Measurements from ENCODE around the gene NME4. TPM values are rescaled to one million over a fixed set of nuclear protein-coding genes. Genes with fewer than 3 reads are reported as not detected.
"Not testable (repeated sequence)": the region's sequence is repeated elsewhere in the genome, so short reads cannot be mapped to it uniquely, and the experiment has no call there.

NME4 gene
- total RNA-seq, 2 experiments from 2014 or later: 86.7 to 87.0 TPM

- no peak overlapping the region for H3K4me3 Mint-ChIP-seq
- CTCF ChIA-PET: no interaction called here
- no peak for DNase-seq
Measured at GRCh38 chr16:414395-415169, 17.6 kb downstream of the NME4 start.

GRCh38 chr16:415170-415498, 18.1 kb downstream of the NME4 start:
- DNase-seq; H3K9me3 Mint-ChIP-seq; H3K4me1 Mint-ChIP-seq (ENCODE audit: low read depth): not testable (repeated sequence)

More at GRCh38 chr16:414395-415169, 17.6 kb downstream of the NME4 start:
- H3K9me3 Mint-ChIP-seq: no peaks in the 10 kb centered on the region
- H3K27me3 Mint-ChIP-seq (ENCODE audit: low read depth): no peaks in the 10 kb centered on the region
- H3K4me1 Mint-ChIP-seq (ENCODE audit: low read depth): no peaks in the 10 kb centered on the region
- intact Hi-C loops (cut with micrococcal nuclease): no loop called here
- no peak overlapping the region for H3K27ac Mint-ChIP-seq
- peaks cover 2% of the 10 kb centered on the region for H3K36me3 Mint-ChIP-seq (ENCODE audit: low read depth)

GRCh38 chr16:422179-422578, 25.2 kb downstream of the NME4 start:
- H3K4me3 Mint-ChIP-seq; H3K27ac Mint-ChIP-seq; DNase-seq; H3K9me3 Mint-ChIP-seq; H3K36me3 Mint-ChIP-seq (ENCODE audit: low read depth); H3K27me3 Mint-ChIP-seq (ENCODE audit: low read depth); intact Hi-C loops (cut with micrococcal nuclease): not testable (repeated sequence)
- H3K4me1 Mint-ChIP-seq (ENCODE audit: low read depth): peaks cover 12% of the 10 kb centered on the region
- CTCF ChIA-PET: interaction anchor here (0.7 kb wide), 2 partner anchors 212 to 1534 kb away, joined by 3 to 4 read pairs; no protein-coding TSS in a partner anchor

More at GRCh38 chr16:415170-415498, 18.1 kb downstream of the NME4 start:
- H3K27me3 Mint-ChIP-seq (ENCODE audit: low read depth); CTCF ChIA-PET; H3K27ac Mint-ChIP-seq; H3K4me3 Mint-ChIP-seq; intact Hi-C loops (cut with micrococcal nuclease); H3K36me3 Mint-ChIP-seq (ENCODE audit: low read depth): not testable (repeated sequence)

DNA sequence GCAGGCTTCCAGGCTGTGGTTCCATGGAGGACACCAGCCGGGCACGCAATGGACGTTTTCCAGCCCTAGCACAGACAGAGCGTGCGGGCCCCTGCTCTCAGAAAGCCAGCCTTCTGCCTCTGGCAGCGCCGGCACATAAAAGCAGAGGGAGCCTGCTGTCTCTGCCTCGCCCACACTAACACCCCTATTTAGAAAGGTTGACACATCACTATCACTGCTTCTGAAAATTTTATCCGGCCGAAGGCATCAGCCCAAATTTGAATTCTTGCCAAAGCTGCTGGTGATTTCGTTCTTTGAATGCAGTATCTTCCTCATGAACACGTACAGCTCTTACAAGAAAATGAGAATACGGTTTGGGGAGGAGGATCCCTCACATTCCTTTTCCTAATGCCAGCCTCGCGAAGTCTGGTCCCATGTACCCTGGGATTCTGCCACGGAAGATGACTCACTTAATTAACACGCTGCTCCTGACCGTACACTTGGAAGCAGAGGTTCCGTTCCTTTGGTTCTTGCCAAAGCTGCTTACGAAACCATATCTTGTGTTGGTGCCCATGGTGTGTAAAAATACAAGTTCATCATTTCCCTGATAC, 27.1 kb downstream of the NME4 start:
- intact Hi-C loops (cut with micrococcal nuclease): no loop called here
- CTCF ChIA-PET: no interaction called here
- no peak for DNase-seq
- Mint-ChIP-seq H3K27ac (no peak overlapping the region), H3K27me3 (ENCODE audit: low read depth) (peaks cover 2% of the 10 kb centered on the region), H3K9me3 (no peaks in the 10 kb centered on the region), H3K4me1 (ENCODE audit: low read depth) (peaks cover 26% of the 10 kb centered on the region), H3K36me3 (ENCODE audit: low read depth) (peaks cover 4% of the 10 kb centered on the region), H3K4me3 (peak overlapping the region; percentile 81)

- Mint-ChIP-seq H3K27ac (no peak overlapping the region), H3K4me3 (peak overlapping the region; percentile 81), H3K4me1 (ENCODE audit: low read depth) (peaks cover 26% of the 10 kb centered on the region), H3K36me3 (ENCODE audit: low read depth) (peaks cover 4% of the 10 kb centered on the region), H3K27me3 (ENCODE audit: low read depth) (peaks cover 2% of the 10 kb centered on the region), H3K9me3 (no peaks in the 10 kb centered on the region)
- CTCF ChIA-PET: no interaction called here
- intact Hi-C loops (cut with micrococcal nuclease): loop anchor here (1.0 kb wide), 2 partner anchors 23 to 103 kb away; partner anchors contain the start of genes CAPN15 and DECR2
- DNase-seq: no peak
Measured at GRCh38 chr16:424623-425081, 27.7 kb downstream of the NME4 start.

- Mint-ChIP-seq H3K36me3 (ENCODE audit: low read depth) (peaks cover 4% of the 10 kb centered on the region), H3K4me1 (ENCODE audit: low read depth) (peaks cover 26% of the 10 kb centered on the region), H3K9me3 (no peaks in the 10 kb centered on the region), H3K27ac (peak within 1 kb of the TSS; percentile 24), H3K4me3 (peak within 1 kb of the TSS; percentile 81), H3K27me3 (ENCODE audit: low read depth) (peaks cover 2% of the 10 kb centered on the region)
- DNase-seq: peak; percentile 78
- intact Hi-C loops (cut with micrococcal nuclease): loop anchor here (1.0 kb wide), 2 partner anchors 24 to 102 kb away; partner anchors contain the start of genes CAPN15 and DECR2
- CTCF ChIA-PET: interaction anchor here (1.2 kb wide), 1 partner anchor 11 kb away, joined by 4 read pairs; no protein-coding TSS in a partner anchor
Measured at GRCh38 chr16:425082-425718, 28.2 kb downstream of the NME4 start, which contains the start of gene RAB11FIP3. Gene RAB11FIP3 (plus strand): TSS chr16:425649. CDS start chr16:426007, 358 bp downstream.

DNA sequence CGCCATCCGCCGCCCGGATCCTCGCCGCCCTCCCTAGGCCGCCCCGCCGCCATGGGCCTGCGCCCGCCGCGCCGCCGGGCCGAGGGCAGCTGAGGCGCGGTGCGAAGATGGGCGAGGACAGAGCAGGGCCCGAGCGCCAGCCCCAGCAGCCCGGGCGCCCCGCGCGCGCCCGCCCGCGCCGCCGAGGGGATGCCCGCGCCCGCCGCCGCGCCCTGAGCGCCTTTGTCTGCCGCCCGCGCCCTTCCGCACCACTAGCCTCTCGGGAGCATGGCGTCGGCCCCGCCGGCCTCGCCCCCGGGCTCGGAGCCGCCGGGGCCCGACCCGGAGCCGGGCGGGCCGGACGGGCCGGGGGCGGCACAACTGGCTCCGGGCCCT, 28.7 kb downstream of the NME4 start:
- peak overlapping the region; percentile 81 for H3K4me3 Mint-ChIP-seq
- peaks cover 26% of the 10 kb centered on the region for H3K4me1 Mint-ChIP-seq (ENCODE audit: low read depth)
- intact Hi-C loops (cut with micrococcal nuclease): loop anchor here (1.0 kb wide), 2 partner anchors 24 to 102 kb away; partner anchors contain the start of genes CAPN15 and DECR2
- H3K27me3 Mint-ChIP-seq (ENCODE audit: low read depth): peaks cover 2% of the 10 kb centered on the region
- H3K9me3 Mint-ChIP-seq: no peaks in the 10 kb centered on the region
- peak; percentile 35 for DNase-seq
- no peak overlapping the region for H3K27ac Mint-ChIP-seq
- CTCF ChIA-PET: interaction anchor here (1.2 kb wide), 1 partner anchor 10 kb away, joined by 4 read pairs; no protein-coding TSS in a partner anchor
- H3K36me3 Mint-ChIP-seq (ENCODE audit: low read depth): peaks cover 4% of the 10 kb centered on the region

- H3K27ac Mint-ChIP-seq: no peak overlapping the region
- H3K36me3 Mint-ChIP-seq (ENCODE audit: low read depth): peaks cover 6% of the 10 kb centered on the region
- CTCF ChIA-PET: interaction anchor here (1.2 kb wide), 1 partner anchor 10 kb away, joined by 4 read pairs; no protein-coding TSS in a partner anchor
- intact Hi-C loops (cut with micrococcal nuclease): no loop called here
- DNase-seq: no peak
- peaks cover 26% of the 10 kb centered on the region for H3K4me1 Mint-ChIP-seq (ENCODE audit: low read depth)
- H3K4me3 Mint-ChIP-seq: peak overlapping the region; percentile 76
- H3K27me3 Mint-ChIP-seq (ENCODE audit: low read depth): peaks cover 2% of the 10 kb centered on the region
- no peaks in the 10 kb centered on the region for H3K9me3 Mint-ChIP-seq
Measured at GRCh38 chr16:426115-426905, 29.3 kb downstream of the NME4 start.

DNA sequence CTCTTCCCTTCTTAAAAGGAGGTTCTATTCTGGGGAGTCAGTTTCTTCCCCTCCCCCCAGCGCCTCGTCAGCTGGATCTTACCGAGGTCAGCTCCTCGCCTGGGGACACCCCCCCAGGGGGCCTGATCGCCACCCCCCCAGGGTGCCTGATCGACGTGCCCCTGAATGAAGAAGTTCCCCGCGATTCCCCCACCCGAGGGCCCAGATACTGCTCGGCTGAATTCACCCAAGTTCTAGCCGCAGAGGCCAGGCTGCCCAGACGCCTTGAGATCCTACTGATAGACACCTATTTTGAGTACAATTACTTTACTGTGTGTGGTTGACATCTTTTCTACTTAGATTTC, 29.9 kb downstream of the NME4 start:
- CTCF ChIA-PET: no interaction called here

GRCh38 chr16:427250-427649, 30.3 kb downstream of the NME4 start:
- H3K27me3 Mint-ChIP-seq (ENCODE audit: low read depth): peaks cover 2% of the 10 kb centered on the region
- no peaks in the 10 kb centered on the region for H3K9me3 Mint-ChIP-seq
- peaks cover 6% of the 10 kb centered on the region for H3K36me3 Mint-ChIP-seq (ENCODE audit: low read depth)
- CTCF ChIA-PET: no interaction called here
- H3K27ac Mint-ChIP-seq: no peak overlapping the region
- intact Hi-C loops (cut with micrococcal nuclease): no loop called here
- no peak for DNase-seq
- H3K4me3 Mint-ChIP-seq: peak overlapping the region; percentile 76
- peaks cover 26% of the 10 kb centered on the region for H3K4me1 Mint-ChIP-seq (ENCODE audit: low read depth)

More for the DNA sequence above, 29.9 kb downstream of the NME4 start:
- H3K36me3 Mint-ChIP-seq (ENCODE audit: low read depth): peaks cover 6% of the 10 kb centered on the region
- intact Hi-C loops (cut with micrococcal nuclease): no loop called here
- peaks cover 2% of the 10 kb centered on the region for H3K27me3 Mint-ChIP-seq (ENCODE audit: low read depth)
- H3K4me1 Mint-ChIP-seq (ENCODE audit: low read depth): peaks cover 26% of the 10 kb centered on the region
- peak overlapping the region; percentile 76 for H3K4me3 Mint-ChIP-seq
- DNase-seq: peak; percentile 19
- no peaks in the 10 kb centered on the region for H3K9me3 Mint-ChIP-seq
- no peak overlapping the region for H3K27ac Mint-ChIP-seq

DNA sequence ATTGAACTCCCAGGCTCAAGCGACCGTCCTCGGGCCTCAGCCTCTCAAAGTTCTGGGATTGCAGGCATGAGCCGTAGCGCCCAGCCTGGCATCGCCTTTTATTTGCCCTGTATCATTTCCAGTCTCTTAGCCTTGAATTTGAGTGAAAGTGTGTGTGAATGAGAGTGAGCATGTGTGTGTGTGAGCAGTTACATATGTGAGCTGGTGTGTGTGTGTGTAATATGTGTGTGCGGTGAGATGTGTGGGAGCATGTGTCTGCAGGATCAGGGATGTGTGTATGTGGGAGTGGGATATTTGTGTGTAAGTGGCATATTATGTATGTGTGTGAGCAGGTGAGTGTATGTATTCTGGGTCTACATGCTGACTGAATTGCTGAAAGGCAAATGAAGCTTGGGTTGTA, 33.9 kb downstream of the NME4 start:
- Mint-ChIP-seq H3K27ac (no peak overlapping the region), H3K9me3 (no peaks in the 10 kb centered on the region), H3K36me3 (ENCODE audit: low read depth) (peaks cover 6% of the 10 kb centered on the region), H3K27me3 (ENCODE audit: low read depth) (no peaks in the 10 kb centered on the region), H3K4me1 (ENCODE audit: low read depth) (peaks cover 19% of the 10 kb centered on the region), H3K4me3 (no peak overlapping the region)
- intact Hi-C loops (cut with micrococcal nuclease): no loop called here
- CTCF ChIA-PET: no interaction called here
- DNase-seq: no peak

- CTCF ChIA-PET: no interaction called here
- Mint-ChIP-seq H3K9me3 (no peaks in the 10 kb centered on the region), H3K27ac (no peak overlapping the region), H3K4me1 (ENCODE audit: low read depth) (no peaks in the 10 kb centered on the region), H3K4me3 (no peak overlapping the region), H3K27me3 (ENCODE audit: low read depth) (no peaks in the 10 kb centered on the region), H3K36me3 (ENCODE audit: low read depth) (no peaks in the 10 kb centered on the region)
- intact Hi-C loops (cut with micrococcal nuclease): no loop called here
- DNase-seq: no peak
Measured at GRCh38 chr16:440627-441026, 43.6 kb downstream of the NME4 start.

All from activated naive CD4-positive, alpha-beta T cell treated with anti-CD3 and anti-CD28 coated beads for 36 hours (primary cell).